ENCODE data around the gene CDHR5. TPM values are rescaled to one million over a fixed set of nuclear protein-coding genes. Genes with fewer than 3 reads are reported as not detected.

CDHR5 gene
- total RNA-seq, 1 experiment from 2014 or later: not detected

DNA sequence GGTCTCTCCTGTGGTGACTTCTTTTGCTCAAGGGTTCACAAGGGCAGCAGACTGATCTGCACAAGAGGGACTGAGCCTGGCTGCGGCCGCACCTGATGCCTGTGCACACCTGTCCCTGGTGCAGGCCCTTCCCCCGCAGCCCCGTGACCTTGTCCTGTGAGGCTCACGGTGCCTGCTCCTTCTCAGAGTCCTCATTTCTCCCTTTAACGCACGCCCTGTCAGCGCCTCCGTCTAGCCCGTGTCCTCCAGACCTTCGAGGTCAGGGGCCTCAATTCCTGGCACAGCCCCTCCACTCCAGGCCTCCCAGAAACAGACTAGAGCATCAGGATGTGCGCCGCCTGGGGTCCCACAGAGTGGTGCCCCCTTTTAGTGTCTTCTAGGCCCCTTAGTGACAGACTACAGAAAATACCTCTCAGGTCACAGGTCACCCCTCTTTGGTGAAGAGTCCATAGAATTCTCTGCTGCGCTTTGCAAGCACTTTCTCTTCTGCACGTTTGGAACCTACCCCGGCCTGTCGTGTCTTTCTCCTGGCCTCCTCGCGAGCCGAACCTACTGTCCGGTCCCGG, 11.3 kb upstream of the CDHR5 start:
- no peaks in the 10 kb centered on the region for H3K36me3 ChIP-seq (ENCODE audit: insufficient read depth, low read length, poor library complexity, severe bottlenecking)
- ChIA-PET CTCF (no interaction called here), POLR2A (ENCODE audit: low non-redundant PET) (no interaction called here)
- BruUV-seq (replicated peaks): no TSS peak
- H3K9me3 ChIP-seq (ENCODE audit: low read depth, low read length, poor library complexity, severe bottlenecking): no peaks in the 10 kb centered on the region
- peaks cover 33% of the 10 kb centered on the region for H3K4me1 ChIP-seq (ENCODE audit: insufficient read depth, low read length, poor library complexity, severe bottlenecking)
- H3K27me3 ChIP-seq (replicated peaks; ENCODE audit: insufficient read depth, low read depth, low read length, poor library complexity): no peaks in the 10 kb centered on the region
- TF ChIP-seq, protein P1, sequence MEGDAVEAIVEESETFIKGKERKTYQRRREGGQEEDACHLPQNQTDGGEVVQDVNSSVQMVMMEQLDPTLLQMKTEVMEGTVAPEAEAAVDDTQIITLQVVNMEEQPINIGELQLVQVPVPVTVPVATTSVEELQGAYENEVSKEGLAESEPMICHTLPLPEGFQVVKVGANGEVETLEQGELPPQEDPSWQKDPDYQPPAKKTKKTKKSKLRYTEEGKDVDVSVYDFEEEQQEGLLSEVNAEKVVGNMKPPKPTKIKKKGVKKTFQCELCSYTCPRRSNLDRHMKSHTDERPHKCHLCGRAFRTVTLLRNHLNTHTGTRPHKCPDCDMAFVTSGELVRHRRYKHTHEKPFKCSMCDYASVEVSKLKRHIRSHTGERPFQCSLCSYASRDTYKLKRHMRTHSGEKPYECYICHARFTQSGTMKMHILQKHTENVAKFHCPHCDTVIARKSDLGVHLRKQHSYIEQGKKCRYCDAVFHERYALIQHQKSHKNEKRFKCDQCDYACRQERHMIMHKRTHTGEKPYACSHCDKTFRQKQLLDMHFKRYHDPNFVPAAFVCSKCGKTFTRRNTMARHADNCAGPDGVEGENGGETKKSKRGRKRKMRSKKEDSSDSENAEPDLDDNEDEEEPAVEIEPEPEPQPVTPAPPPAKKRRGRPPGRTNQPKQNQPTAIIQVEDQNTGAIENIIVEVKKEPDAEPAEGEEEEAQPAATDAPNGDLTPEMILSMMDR (conservative IDR thresholded peaks at IDR 0.05; ENCODE audit: low read depth, low read length): no peak
- no peak for TF ChIP-seq EZH2 (IDR thresholded peaks at IDR 0.05; ENCODE audit: borderline replicate concordance, low read depth, low read length, poor library complexity, severe bottlenecking)
- intact Hi-C loops (cut with micrococcal nuclease; ENCODE audit: unreplicated experiment): no loop called here
- H3K27ac ChIP-seq (ENCODE audit: low read depth, low read length, poor library complexity, severe bottlenecking): no peak overlapping the region
- DNase-seq (ENCODE audit: low spot score): no peak
- no peak overlapping the region for H3K4me3 ChIP-seq (ENCODE audit: low read depth, low read length, poor library complexity, severe bottlenecking)

DNA sequence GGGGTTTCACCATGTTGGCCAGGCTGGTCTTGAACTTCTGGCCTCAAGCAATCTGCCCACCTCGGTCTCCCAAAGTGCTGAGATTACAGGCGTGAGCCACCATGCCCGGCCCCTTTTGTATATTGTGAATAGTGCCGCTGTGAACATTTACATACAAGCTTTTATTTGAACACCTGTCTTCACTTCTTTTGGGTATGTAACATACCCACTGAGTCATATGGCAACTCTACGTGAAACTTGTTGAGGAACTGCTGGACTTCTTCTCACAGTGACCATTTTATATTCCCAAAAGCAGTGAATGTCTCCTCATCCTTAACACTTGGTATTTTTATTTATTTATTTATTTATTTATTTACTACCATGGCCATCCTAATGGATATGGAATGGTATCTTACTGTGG, 6.1 kb upstream of the CDHR5 start:
- ChIA-PET POLR2A (ENCODE audit: low non-redundant PET) (no interaction called here), CTCF (no interaction called here)
- Histone ChIP-seq H3K4me1 (ENCODE audit: insufficient read depth, low read length, poor library complexity, severe bottlenecking) (peaks cover 11% of the 10 kb centered on the region), H3K9me3 (ENCODE audit: low read depth, low read length, poor library complexity, severe bottlenecking) (no peaks in the 10 kb centered on the region), H3K36me3 (ENCODE audit: insufficient read depth, low read length, poor library complexity, severe bottlenecking) (no peaks in the 10 kb centered on the region), H3K27ac (ENCODE audit: low read depth, low read length, poor library complexity, severe bottlenecking) (no peak overlapping the region), H3K27me3 (replicated peaks; ENCODE audit: insufficient read depth, low read depth, low read length, poor library complexity) (no peaks in the 10 kb centered on the region), H3K4me3 (ENCODE audit: low read depth, low read length, poor library complexity, severe bottlenecking) (no peak overlapping the region)
- no peak for TF ChIP-seq EZH2 (IDR thresholded peaks at IDR 0.05; ENCODE audit: borderline replicate concordance, low read depth, low read length, poor library complexity, severe bottlenecking)
- TF ChIP-seq, protein P1 (conservative IDR thresholded peaks at IDR 0.05; ENCODE audit: low read depth, low read length): no peak
- DNase-seq (ENCODE audit: low spot score): no peak
- no TSS peak for BruUV-seq (replicated peaks)
- intact Hi-C loops (cut with micrococcal nuclease; ENCODE audit: unreplicated experiment): no loop called here

DNA sequence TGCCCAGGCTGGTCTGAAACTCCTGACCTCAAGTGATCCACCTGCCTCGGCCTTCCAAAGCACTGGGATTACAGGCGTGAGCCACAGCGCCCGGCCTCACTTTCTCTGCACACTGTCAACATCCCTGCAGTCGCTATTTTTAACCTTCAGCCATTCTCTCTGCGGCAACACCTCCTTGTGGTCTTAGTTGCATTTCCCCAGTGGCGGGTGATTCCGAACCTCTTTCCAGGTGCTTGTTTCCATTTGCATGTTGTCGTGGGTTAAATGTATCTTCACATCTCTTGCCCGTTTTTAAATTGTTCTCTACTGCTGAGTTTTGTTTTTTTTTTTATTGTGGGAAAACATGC, 4.5 kb upstream of the CDHR5 start:
- peaks cover 11% of the 10 kb centered on the region for H3K4me1 ChIP-seq (ENCODE audit: insufficient read depth, low read length, poor library complexity, severe bottlenecking)
- no peak overlapping the region for H3K4me3 ChIP-seq (ENCODE audit: low read depth, low read length, poor library complexity, severe bottlenecking)
- no peak for TF ChIP-seq EZH2 (IDR thresholded peaks at IDR 0.05; ENCODE audit: borderline replicate concordance, low read depth, low read length, poor library complexity, severe bottlenecking)
- TF ChIP-seq, protein P1 (conservative IDR thresholded peaks at IDR 0.05; ENCODE audit: low read depth, low read length): no peak
- H3K9me3 ChIP-seq (ENCODE audit: low read depth, low read length, poor library complexity, severe bottlenecking): no peaks in the 10 kb centered on the region
- DNase-seq (ENCODE audit: low spot score): no peak
- H3K36me3 ChIP-seq (ENCODE audit: insufficient read depth, low read length, poor library complexity, severe bottlenecking): no peaks in the 10 kb centered on the region
- ChIA-PET POLR2A (ENCODE audit: low non-redundant PET) (no interaction called here), CTCF (no interaction called here)
- intact Hi-C loops (cut with micrococcal nuclease; ENCODE audit: unreplicated experiment): no loop called here
- no TSS peak for BruUV-seq (replicated peaks)
- H3K27me3 ChIP-seq (replicated peaks; ENCODE audit: insufficient read depth, low read depth, low read length, poor library complexity): no peaks in the 10 kb centered on the region
- no peak overlapping the region for H3K27ac ChIP-seq (ENCODE audit: low read depth, low read length, poor library complexity, severe bottlenecking)
